Adrenal gland (tissue), 5 donors: ENCODE results near the gene PHF12.

Source experiments
- CTCF ChIP-seq, 6 experiments: fragments of 450-650 bp in 4 of 6; fragments of 200-600 bp in 2 of 6; sonication (generic) in 1 of 6; IDR thresholded peaks; 1 replicate in 5 of 6; 2 replicates in 1 of 6; pipeline versions ENCODE4 v1.5.1 to v1.8.0; 2016 to 2021; ENCODE audit warnings: antibody characterized with exemption in 6 of 6, mild to moderate bottlenecking in 2 of 6, moderate library complexity in 1 of 6
- POLR2A ChIP-seq, 2 donors: fragments of 450-650 bp; IDR thresholded peaks; one replicate each; pipeline ENCODE4 v1.6.1; 2017; ENCODE audit warnings: antibody characterized with exemption in 2 of 2, mild to moderate bottlenecking in 2 of 2, moderate library complexity in 1 of 2
- donor health status: DM: no; HTN: no; CAD: no.

- no peak for TF ChIP-seq CTCF (IDR thresholded peaks at IDR 0.05)
- no peak for TF ChIP-seq POLR2A (IDR thresholded peaks at IDR 0.05)
These were observed 77.5 kb downstream of the PHF12 start for GRCh38 chr17:28873839-28874238.
